Smooth muscle cell (in vitro differentiated cells): ENCODE measurements around the gene ANKLE2. TPM values are rescaled to one million over a fixed set of nuclear protein-coding genes. Genes with fewer than 3 reads are reported as not detected.
"Not testable (repeated sequence)": the region's sequence is repeated elsewhere in the genome, so short reads cannot be mapped to it uniquely, and the experiment has no call there.

Source experiments
- DNase-seq: peaks from one replicate; lab custom pipeline; 2025; ENCODE audit not compliant: unreplicated experiment; lab: John Stamatoyannopoulos, UW
- H2AFZ ChIP-seq: fragments of 200-600 bp; sonication (generic); 2 replicates; pipeline ENCODE4 v1.6.0; 2016; ENCODE audit warnings: antibody characterized with exemption, low read depth, mild to moderate bottlenecking
- H3F3A ChIP-seq: fragments of 200-600 bp; sonication (generic); 2 replicates; pipeline ENCODE4 v1.6.0; 2017; ENCODE audit warnings: antibody characterized with exemption, low read depth
- H3K27ac ChIP-seq: fragments of 200-600 bp; sonication (generic); 2 replicates; pipeline ENCODE4 v1.5.1; 2016; ENCODE audit warnings: low read depth, mild to moderate bottlenecking
- H3K27me3 ChIP-seq: fragments of 200-600 bp; sonication (generic); 2 replicates; pipeline ENCODE4 v1.6.1; 2016; ENCODE audit warnings: low read depth, mild to moderate bottlenecking
- H3K36me3 ChIP-seq: fragments of 200-600 bp; sonication (generic); 2 replicates; pipeline ENCODE4 v1.5.1; 2016; ENCODE audit warnings: low read depth
- H3K4me1 ChIP-seq: fragments of 200-600 bp; sonication (generic); 2 replicates; pipeline ENCODE4 v1.5.1; 2016; ENCODE audit warnings: low read depth
- H3K4me2 ChIP-seq: fragments of 200-600 bp; sonication (generic); 2 replicates; pipeline ENCODE4 v1.6.0; 2016; ENCODE audit warnings: mild to moderate bottlenecking
- H3K4me3 ChIP-seq: fragments of 200-600 bp; sonication (generic); 2 replicates; pipeline ENCODE4 v1.5.1; 2016; ENCODE audit warnings: mild to moderate bottlenecking
- H3K79me2 ChIP-seq: fragments of 200-600 bp; sonication (generic); 2 replicates; pipeline ENCODE4 v1.6.0; 2016; ENCODE audit warnings: low read depth, mild to moderate bottlenecking
- H3K9ac ChIP-seq: fragments of 200-600 bp; sonication (generic); 2 replicates; pipeline ENCODE4 v1.6.0; 2016; ENCODE audit warnings: low read depth
- H3K9me3 ChIP-seq: fragments of 200-600 bp; sonication (generic); replicated peaks from 2 replicates; pipeline ENCODE4 v1.5.1; 2016; ENCODE audit warnings: low read depth
- H4K20me1 ChIP-seq: fragments of 200-600 bp; sonication (generic); 2 replicates; pipeline ENCODE4 v1.6.0; 2016; ENCODE audit warnings: low read depth
- WGBS: methylation state at CpG from one replicate; pipeline ENCODE4 v1.1.7; 2016; ENCODE audit warnings: low lambda C conversion rate; 5-methylcytosine and 5-hydroxymethylcytosine counted together
- polyA plus RNA-seq: library from polyadenylated mRNA; unstranded; fragments of >200 nt; fragmentation: Nextera tagmentation; extraction: Ambion mirVana; gene quantifications from 2 replicates; pipeline ENCODE4 v1.2.1, GENCODE V29; 2016
- total RNA-seq: library from RNA; depleted of rRNA; stranded (reverse); fragments of >200 nt; gene quantifications from 2 replicates; pipeline ENCODE4 v1.2.3, GENCODE V29; 2014
- TF ChIP-seq, protein P1 (sequence below): fragments of 200-600 bp; sonication (generic); IDR thresholded peaks from 2 replicates; pipeline ENCODE4 v1.5.1; 2017; ENCODE audit warnings: borderline replicate concordance, mild to moderate bottlenecking, antibody characterized with exemption; ENCODE audit not compliant: insufficient read depth, poor library complexity, severe bottlenecking

Gene ANKLE2
- total and polyA plus RNA-seq, 2 experiments from 2014 or later, result 56.4 to 94.8 TPM

DNA sequence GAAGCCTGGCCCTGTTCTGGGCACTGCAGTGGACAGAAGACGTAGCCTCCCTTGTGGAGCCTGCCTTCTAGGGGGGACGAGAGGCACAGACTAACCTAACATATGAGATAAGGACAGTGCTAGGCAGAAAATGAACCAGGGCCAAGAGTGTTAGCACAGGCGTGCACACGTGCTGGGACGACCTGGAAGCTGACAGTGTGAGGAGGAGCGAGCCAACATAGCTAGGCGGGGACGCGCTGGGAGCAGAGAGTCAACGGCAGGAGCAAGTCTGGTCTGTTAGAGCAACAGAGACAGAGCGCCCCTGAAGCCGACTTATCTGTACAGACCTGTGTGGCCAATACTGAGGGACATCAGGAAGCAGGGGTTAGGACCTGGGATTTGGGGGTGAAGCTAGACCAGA, 66.2 kb downstream of the ANKLE2 start:
- Histone ChIP-seq H3K4me1 (no peaks in the 10 kb centered on the region), H3K9ac (no peak overlapping the region), H3F3A (no peaks in the 10 kb centered on the region), H3K36me3 (no peaks in the 10 kb centered on the region), H3K27me3 (no peaks in the 10 kb centered on the region), H3K4me2 (no peak overlapping the region), H3K27ac (no peak overlapping the region), H3K79me2 (no peaks in the 10 kb centered on the region), H3K9me3 (no peaks in the 10 kb centered on the region), H4K20me1 (no peaks in the 10 kb centered on the region), H2AFZ (no peak overlapping the region), H3K4me3 (no peak overlapping the region)
- TF ChIP-seq, protein P1, sequence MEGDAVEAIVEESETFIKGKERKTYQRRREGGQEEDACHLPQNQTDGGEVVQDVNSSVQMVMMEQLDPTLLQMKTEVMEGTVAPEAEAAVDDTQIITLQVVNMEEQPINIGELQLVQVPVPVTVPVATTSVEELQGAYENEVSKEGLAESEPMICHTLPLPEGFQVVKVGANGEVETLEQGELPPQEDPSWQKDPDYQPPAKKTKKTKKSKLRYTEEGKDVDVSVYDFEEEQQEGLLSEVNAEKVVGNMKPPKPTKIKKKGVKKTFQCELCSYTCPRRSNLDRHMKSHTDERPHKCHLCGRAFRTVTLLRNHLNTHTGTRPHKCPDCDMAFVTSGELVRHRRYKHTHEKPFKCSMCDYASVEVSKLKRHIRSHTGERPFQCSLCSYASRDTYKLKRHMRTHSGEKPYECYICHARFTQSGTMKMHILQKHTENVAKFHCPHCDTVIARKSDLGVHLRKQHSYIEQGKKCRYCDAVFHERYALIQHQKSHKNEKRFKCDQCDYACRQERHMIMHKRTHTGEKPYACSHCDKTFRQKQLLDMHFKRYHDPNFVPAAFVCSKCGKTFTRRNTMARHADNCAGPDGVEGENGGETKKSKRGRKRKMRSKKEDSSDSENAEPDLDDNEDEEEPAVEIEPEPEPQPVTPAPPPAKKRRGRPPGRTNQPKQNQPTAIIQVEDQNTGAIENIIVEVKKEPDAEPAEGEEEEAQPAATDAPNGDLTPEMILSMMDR, result no peak
- 97% methylated on average over 12 of the region's 12 CpGs for WGBS
- DNase-seq, result no peak

DNA sequence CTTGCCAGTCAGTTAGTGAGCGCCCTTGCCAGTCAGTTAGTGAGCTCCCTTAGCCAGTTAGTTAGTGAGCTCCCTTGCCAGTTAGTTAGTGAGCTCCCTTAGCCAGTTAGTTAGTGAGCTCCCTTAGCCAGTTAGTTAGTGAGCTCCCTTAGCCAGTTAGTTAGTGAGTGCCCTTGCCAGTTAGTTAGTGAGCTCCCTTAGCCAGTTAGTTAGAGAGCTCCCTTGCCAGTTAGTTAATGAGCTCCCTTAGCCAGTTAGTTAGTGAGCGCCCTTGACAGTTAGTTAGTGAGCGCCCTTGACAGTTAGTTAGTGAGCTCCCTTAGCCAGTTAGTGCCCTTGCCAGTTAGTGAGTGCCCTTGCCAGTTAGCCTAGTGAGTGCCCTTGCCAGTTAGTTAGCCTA, 66.7 kb downstream of the ANKLE2 start:
- WGBS, result 100% methylated on average over 3 of the region's 3 CpGs
- not testable (repeated sequence) for H3K27ac ChIP-seq, H3K9me3 ChIP-seq, H3K79me2 ChIP-seq, H3K4me3 ChIP-seq, H3F3A ChIP-seq, H3K4me2 ChIP-seq, H3K9ac ChIP-seq, H3K36me3 ChIP-seq, H3K27me3 ChIP-seq, H2AFZ ChIP-seq, H3K4me1 ChIP-seq, DNase-seq, H4K20me1 ChIP-seq

DNA sequence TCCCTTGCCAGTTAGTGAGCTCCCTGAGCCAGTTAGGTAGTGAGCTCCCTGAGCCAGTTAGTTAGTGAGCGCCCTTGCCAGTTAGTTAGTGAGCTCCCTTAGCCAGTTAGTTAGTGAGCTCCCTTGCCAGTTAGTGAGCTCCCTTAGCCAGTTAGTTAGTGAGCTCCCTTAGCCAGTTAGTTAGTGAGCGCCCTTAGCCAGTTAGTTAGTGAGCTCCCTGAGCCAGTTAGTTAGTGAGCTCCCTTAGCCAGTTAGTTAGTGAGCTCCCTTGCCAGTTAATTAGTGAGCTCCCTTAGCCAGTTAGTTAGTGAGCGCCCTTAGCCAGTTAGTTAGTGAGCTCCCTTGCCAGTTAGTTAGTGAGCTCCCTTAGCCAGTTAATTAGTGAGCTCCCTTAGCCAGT, 69.6 kb downstream of the ANKLE2 start:
- not testable (repeated sequence) for H3K4me1 ChIP-seq, H3K4me3 ChIP-seq, H3K9ac ChIP-seq, H2AFZ ChIP-seq, H3K9me3 ChIP-seq, H3K27ac ChIP-seq, H3K4me2 ChIP-seq, H3K79me2 ChIP-seq, H3K27me3 ChIP-seq, DNase-seq, H3F3A ChIP-seq, H3K36me3 ChIP-seq, H4K20me1 ChIP-seq
- 96% methylated on average over 3 of the region's 3 CpGs for WGBS

DNA sequence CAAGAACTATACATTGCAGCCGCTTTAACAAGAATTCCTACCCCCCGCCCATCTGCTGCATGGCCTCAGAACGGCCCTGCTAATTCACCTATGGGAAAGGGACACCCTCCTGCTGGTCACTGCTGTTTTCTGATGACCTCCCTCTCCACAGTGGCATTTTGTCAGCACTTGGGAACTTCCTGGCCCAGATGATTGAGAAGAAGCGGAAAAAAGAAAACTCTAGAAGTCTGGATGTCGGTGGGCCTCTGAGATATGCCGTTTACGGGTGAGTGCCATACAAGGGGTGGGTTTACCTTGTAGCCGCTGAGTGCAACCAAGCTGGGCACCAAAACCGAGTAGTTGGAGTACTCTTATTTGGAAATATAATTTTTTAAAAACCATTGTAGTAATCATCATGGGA, 71.5 kb downstream of the ANKLE2 start:
- Histone ChIP-seq H4K20me1 (peaks cover 5% of the 10 kb centered on the region), H3K4me3 (no peak overlapping the region), H3K79me2 (peaks cover 16% of the 10 kb centered on the region), H2AFZ (no peak overlapping the region), H3K9me3 (no peaks in the 10 kb centered on the region), H3K4me2 (no peak overlapping the region), H3K4me1 (no peaks in the 10 kb centered on the region), H3K27me3 (peaks cover 6% of the 10 kb centered on the region), H3F3A (no peaks in the 10 kb centered on the region), H3K27ac (no peak overlapping the region), H3K9ac (no peak overlapping the region), H3K36me3 (no peaks in the 10 kb centered on the region)
- TF ChIP-seq, protein P1, result no peak
- no peak for DNase-seq
- WGBS, result 94% methylated on average over 9 of the region's 9 CpGs

DNA sequence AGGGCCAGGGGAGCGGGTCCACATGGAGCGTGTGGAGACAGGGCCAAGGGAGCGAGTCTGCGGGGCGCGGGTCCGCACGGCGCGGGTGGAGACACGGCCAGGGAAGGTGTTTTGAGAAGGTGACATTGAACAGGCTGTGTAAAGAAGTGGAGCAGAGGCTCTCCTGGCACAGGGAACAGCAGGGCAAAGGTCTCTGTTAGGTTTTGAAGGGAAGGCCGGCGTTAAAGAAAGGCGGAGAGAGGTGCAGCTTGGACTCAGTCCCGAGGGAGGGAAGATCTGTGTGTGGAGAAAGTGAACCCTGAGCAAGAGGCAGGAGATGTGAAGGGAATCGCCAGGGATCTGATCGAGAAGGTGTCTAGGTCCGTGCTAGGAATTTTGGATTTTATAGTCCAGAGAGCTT, 72.4 kb downstream of the ANKLE2 start:
- no peak overlapping the region for H3K9ac ChIP-seq
- H3F3A ChIP-seq, result no peaks in the 10 kb centered on the region
- H3K4me1 ChIP-seq, result no peaks in the 10 kb centered on the region
- peak overlapping the region; percentile 22 for H3K4me2 ChIP-seq
- WGBS, result 73% methylated on average over 9 of the region's 18 CpGs
- TF ChIP-seq, protein P1, result no peak
- no peak for DNase-seq
- H3K4me3 ChIP-seq, result peak overlapping the region; percentile 13
- H3K9me3 ChIP-seq, result no peaks in the 10 kb centered on the region
- H3K79me2 ChIP-seq, result peaks cover 17% of the 10 kb centered on the region
- no peaks in the 10 kb centered on the region for H3K36me3 ChIP-seq
- peaks cover 6% of the 10 kb centered on the region for H4K20me1 ChIP-seq
- H2AFZ ChIP-seq, result no peak overlapping the region
- H3K27me3 ChIP-seq, result peaks cover 6% of the 10 kb centered on the region
- no peak overlapping the region for H3K27ac ChIP-seq
